Thymus (tissue), 11 donors: ENCODE data around the gene TPO. TPM values are rescaled to one million over a fixed set of nuclear protein-coding genes. Genes with fewer than 3 reads are reported as not detected.

Experiments used
- DNase-seq, 9 donors: peaks; one replicate each; pipeline ENCODE4 v3.0.0-alpha.2; 2013; ENCODE audit warnings: low spot score in 9 of 9, low read depth in 6 of 9, missing footprints in 1 of 9
- H3K27ac ChIP-seq, 2 donors: one replicate each; pipeline ENCODE4 v1.5.1; 2013; ENCODE audit warnings: control low read depth in 1 of 2, low read depth in 1 of 2, low read length in 1 of 2, mild to moderate bottlenecking in 1 of 2, moderate library complexity in 1 of 2
- H3K27me3 ChIP-seq, 2 donors: one replicate each; pipeline ENCODE4 v1.5.1; 2013; ENCODE audit warnings: low read length in 1 of 2; ENCODE audit not compliant: control insufficient read depth in 2 of 2, insufficient read depth in 1 of 2
- H3K36me3 ChIP-seq, 2 donors: one replicate each; pipeline ENCODE4 v1.5.1; 2013; ENCODE audit warnings: low read length in 1 of 2, mild to moderate bottlenecking in 1 of 2, moderate library complexity in 1 of 2; ENCODE audit not compliant: control insufficient read depth in 2 of 2, insufficient read depth in 2 of 2
- H3K4me1 ChIP-seq, 2 donors: one replicate each; pipeline ENCODE4 v1.5.1; 2013; ENCODE audit warnings: low read length in 2 of 2; ENCODE audit not compliant: control insufficient read depth in 2 of 2, insufficient read depth in 2 of 2
- H3K4me3 ChIP-seq, 2 donors: one replicate each; pipeline ENCODE4 v1.5.1; 2013; ENCODE audit warnings: low read length in 2 of 2, control low read depth in 1 of 2, mild to moderate bottlenecking in 1 of 2
- H3K9me3 ChIP-seq, 2 donors: one replicate each; pipeline ENCODE4 v1.5.1; 2013; ENCODE audit warnings: low read length in 1 of 2, mild to moderate bottlenecking in 1 of 2; ENCODE audit not compliant: control insufficient read depth in 2 of 2, insufficient read depth in 1 of 2
- WGBS: extraction: QIAGEN DNeasy Blood & Tissue Kit; methylation state at CpG from one replicate; pipeline ENCODE4 v1.1.7; 2013; 5-methylcytosine and 5-hydroxymethylcytosine counted together
- polyA plus RNA-seq: library from polyadenylated mRNA; stranded (reverse); fragments of 200-250 nt; gene quantifications from one replicate; pipeline ENCODE4 v1.2.3, GENCODE V29; 2013
- total RNA-seq: library from RNA; stranded (reverse); fragments of 120-200 nt; gene quantifications from one replicate; pipeline ENCODE4 v1.2.4, GENCODE V29; 2013
- donor health status: healthy.

Gene TPO
- total and polyA plus RNA-seq, 2 donors = 0.05 to 2.0 TPM

DNA sequence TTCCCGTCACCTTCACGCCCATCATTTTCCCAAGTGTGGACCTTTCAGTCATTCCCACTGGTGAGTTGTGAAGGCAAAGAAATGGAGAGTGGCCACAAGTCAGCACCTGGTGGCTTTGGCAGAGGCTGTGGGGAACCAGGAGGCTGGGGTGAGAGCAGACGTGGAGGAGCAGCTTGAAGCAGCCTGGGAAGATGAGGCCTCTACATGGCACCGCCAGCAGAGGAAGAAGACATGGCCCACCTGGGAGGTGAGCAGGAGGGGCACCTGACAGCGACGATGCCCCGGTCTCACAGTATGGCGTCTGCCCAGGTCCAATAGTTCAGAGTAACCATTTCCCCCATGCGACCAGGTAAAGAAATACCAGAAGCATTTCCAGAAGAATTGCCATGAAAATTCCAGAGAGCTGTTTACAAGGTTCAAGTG lies 69.0 kb downstream of the TPO start:
- Histone ChIP-seq H3K36me3 (no peaks in the 10 kb centered on the region), H3K27ac (no peak overlapping the region), H3K4me3 (no peak overlapping the region), H3K27me3 (peaks cover 0 to 5% of the 10 kb centered on the region in 2 donors), H3K4me1 (peaks cover 0 to 16% of the 10 kb centered on the region in 2 donors), H3K9me3 (no peaks in the 10 kb centered on the region)
- WGBS = 97% methylated on average over 9 of the region's 9 CpGs
- DNase-seq = no peak

DNA sequence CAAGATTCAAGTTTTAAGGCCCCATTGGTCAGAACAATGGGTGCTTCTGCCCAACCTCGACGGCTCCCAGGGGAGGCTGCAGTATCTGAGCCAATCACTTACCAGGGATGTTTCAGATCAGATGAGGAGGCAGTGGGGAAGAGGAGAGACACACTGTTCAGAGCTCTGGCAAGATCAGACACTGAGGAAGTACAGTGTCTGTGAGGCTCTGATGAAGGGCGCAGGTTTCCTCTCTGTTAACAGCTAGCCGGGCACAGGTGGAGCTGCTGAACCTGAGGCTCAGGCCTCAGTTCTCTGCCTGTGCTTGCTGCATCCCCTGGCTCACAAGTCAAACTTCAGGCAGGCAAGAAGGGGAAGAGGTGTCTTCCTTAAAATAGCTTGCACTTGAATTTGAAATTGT lies 69.7 kb downstream of the TPO start:
- H3K27ac ChIP-seq = no peak overlapping the region
- H3K27me3 ChIP-seq = no peaks in the 10 kb centered on the region
- H3K9me3 ChIP-seq = no peaks in the 10 kb centered on the region
- DNase-seq = peak in 3 of 9 donors; percentile 8 to 49 (median 26)
- H3K36me3 ChIP-seq = no peaks in the 10 kb centered on the region
- H3K4me3 ChIP-seq = no peak overlapping the region
- H3K4me1 ChIP-seq = peaks cover 0 to 16% of the 10 kb centered on the region in 2 donors
- 85% methylated on average over 4 of the region's 4 CpGs for WGBS

DNA sequence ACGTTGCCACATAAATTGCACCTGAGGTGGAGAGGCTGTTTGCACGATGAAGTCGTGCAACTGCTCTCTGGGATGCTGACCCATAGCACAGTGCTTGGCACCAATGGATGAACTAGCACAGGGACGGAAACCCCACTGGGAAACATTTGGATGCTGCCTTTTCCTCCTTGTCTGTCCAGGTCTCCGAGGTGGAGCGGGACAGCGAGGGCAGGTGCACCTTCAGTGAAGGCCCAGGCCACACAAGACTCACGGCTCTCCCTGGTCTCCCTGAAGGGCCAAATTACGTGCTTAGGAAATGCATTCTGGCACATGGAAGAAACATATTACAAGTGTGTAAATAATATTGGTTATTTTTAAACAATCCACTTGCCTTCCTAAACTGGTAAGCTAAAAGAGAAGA lies 70.3 kb downstream of the TPO start:
- DNase-seq = no peak
- H3K27me3 ChIP-seq = no peaks in the 10 kb centered on the region
- WGBS = 95% methylated on average over 9 of the region's 9 CpGs

DNA sequence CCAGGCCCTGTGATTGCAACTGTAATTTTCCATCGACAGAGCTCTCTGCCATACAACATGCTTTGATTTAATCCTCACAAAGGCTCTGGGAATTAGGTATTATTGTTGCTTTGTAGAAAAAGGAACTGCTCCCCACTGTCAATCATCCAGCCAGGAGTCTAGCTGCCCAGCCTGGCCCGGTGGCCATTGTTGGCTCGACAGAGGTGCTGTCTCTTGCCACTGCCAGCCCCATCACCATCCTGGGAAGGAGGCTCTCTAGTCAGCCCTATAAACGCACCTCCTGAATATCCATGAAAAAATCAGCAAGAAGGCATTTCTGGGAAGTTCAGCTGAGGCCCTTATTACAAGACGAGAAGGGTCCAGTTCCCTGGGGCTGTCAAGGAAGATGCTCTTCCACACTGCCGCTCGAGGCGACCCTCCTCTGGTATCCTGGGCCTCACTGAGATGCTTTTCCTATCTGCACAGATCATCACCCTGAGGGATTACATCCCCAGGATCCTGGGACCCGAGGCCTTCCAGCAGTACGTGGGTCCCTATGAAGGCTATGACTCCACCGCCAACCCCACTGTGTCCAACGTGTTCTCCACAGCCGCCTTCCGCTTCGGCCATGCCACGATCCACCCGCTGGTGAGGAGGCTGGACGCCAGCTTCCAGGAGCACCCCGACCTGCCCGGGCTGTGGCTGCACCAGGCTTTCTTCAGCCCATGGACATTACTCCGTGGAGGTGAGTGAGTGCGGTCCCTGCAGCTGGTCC lies 71.0 kb downstream of the TPO start:
- no peak for DNase-seq
- peaks cover 0 to 4% of the 10 kb centered on the region in 2 donors for H3K9me3 ChIP-seq
- 96% methylated on average over 22 of the region's 22 CpGs for WGBS
- no peak overlapping the region for H3K27ac ChIP-seq
- H3K4me1 ChIP-seq = peaks cover 0 to 16% of the 10 kb centered on the region in 2 donors
- no peaks in the 10 kb centered on the region for H3K36me3 ChIP-seq
- H3K4me3 ChIP-seq = no peak overlapping the region
- no peaks in the 10 kb centered on the region for H3K27me3 ChIP-seq

More for the DNA sequence above, 70.3 kb downstream of the TPO start:
- no peak overlapping the region for H3K4me3 ChIP-seq
- no peak overlapping the region for H3K27ac ChIP-seq
- no peaks in the 10 kb centered on the region for H3K36me3 ChIP-seq
- H3K9me3 ChIP-seq = no peaks in the 10 kb centered on the region
- H3K4me1 ChIP-seq = peaks cover 0 to 16% of the 10 kb centered on the region in 2 donors

DNA sequence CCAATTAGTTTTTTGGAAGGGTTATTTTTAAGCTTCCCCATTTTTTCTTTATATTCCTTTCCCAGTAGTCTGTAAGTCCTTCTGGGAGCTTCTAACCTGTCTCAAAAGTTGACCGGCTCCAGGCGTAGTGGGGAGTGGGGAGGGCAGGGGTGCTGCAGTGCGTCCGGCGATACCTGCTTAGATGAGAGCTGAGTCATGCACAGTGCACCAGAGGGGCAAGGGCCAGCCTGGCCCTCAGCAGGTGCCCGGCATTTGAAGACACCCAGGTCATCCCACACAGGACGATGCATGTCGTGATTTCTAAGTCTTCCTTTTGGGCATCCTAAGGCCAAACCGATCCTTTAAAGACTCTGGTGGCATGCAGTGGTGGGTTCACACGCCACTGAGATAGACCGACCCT lies 73.4 kb downstream of the TPO start:
- no peak for DNase-seq
- H3K9me3 ChIP-seq = peaks cover 0 to 4% of the 10 kb centered on the region in 2 donors
- H3K36me3 ChIP-seq = no peaks in the 10 kb centered on the region
- no peak overlapping the region for H3K27ac ChIP-seq
- H3K4me3 ChIP-seq = no peak overlapping the region
- 87% methylated on average over 11 of the region's 11 CpGs for WGBS
- no peaks in the 10 kb centered on the region for H3K27me3 ChIP-seq
- H3K4me1 ChIP-seq = peaks cover 0 to 19% of the 10 kb centered on the region in 2 donors

DNA sequence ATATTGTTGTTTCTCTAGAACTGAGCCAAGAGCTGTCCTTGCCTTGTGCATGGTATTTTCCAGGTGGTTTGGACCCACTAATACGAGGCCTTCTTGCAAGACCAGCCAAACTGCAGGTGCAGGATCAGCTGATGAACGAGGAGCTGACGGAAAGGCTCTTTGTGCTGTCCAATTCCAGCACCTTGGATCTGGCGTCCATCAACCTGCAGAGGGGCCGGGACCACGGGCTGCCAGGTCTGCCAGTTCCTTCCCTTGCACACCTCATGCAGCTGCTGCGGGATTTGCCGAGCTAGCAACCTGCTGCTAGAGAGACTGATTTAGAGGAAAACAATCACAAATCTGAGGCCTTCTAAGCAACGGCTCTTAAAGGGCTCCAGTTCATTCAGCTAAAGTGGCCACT lies 74.5 kb downstream of the TPO start:
- 90% methylated on average over 9 of the region's 9 CpGs for WGBS
- no peak for DNase-seq
- Histone ChIP-seq H3K36me3 (no peaks in the 10 kb centered on the region), H3K27me3 (no peaks in the 10 kb centered on the region), H3K4me1 (peaks cover 0 to 19% of the 10 kb centered on the region in 2 donors), H3K9me3 (peaks cover 0 to 4% of the 10 kb centered on the region in 2 donors), H3K4me3 (no peak overlapping the region), H3K27ac (no peak overlapping the region)

DNA sequence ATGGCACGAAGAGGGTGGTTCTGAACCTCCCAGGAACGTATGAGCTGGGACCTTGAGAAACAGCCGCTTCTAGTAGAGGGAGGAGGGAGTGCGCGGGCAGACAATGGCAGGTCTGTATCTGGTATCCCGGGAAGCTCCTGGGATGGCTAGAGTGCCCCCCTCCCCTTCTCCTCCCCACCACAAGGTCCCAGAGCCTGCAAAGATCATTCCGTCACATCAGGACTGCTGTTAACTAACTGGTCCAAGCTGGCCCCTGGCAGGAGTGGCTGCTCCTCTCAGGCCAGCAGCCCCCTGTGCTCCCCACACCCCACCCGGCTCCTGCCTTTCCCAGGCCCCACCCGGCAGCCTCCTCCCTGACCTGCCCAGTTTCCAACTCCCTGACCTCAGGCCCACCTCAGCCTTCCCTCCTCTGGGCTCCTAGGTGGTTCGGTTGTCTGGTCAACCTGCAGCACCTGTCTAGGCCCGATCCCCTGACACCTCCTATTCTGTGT lies 75.0 kb downstream of the TPO start:
- H3K9me3 ChIP-seq = peaks cover 0 to 4% of the 10 kb centered on the region in 2 donors
- no peak for DNase-seq
- no peaks in the 10 kb centered on the region for H3K36me3 ChIP-seq
- H3K4me3 ChIP-seq = no peak overlapping the region
- no peak overlapping the region for H3K27ac ChIP-seq
- H3K4me1 ChIP-seq = peaks cover 0 to 18% of the 10 kb centered on the region in 2 donors
- no peaks in the 10 kb centered on the region for H3K27me3 ChIP-seq
- 92% methylated on average over 11 of the region's 11 CpGs for WGBS

DNA sequence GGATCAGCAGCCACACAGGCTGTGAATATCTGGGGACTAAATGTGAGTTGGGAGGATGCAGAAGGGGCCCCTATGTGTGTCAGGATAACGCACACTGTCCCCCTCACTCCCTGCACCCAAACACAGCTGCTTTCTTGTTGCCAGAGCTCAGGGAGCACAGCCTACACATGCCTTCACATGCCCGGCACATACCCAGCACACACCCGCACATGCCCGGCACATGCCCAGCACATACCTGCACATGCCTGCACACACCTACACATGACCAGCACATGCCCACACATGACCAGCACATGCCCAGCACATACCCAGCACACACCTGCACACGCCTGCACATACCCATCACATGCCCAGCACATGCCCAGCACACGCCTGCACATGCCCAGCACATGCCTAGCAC lies 75.6 kb downstream of the TPO start:
- WGBS = 96% methylated on average over 6 of the region's 6 CpGs
- Histone ChIP-seq H3K4me1 (peaks cover 0 to 15% of the 10 kb centered on the region in 2 donors), H3K27me3 (no peaks in the 10 kb centered on the region), H3K36me3 (no peaks in the 10 kb centered on the region), H3K4me3 (no peak overlapping the region), H3K27ac (no peak overlapping the region), H3K9me3 (peaks cover 0 to 4% of the 10 kb centered on the region in 2 donors)
- no peak for DNase-seq

DNA sequence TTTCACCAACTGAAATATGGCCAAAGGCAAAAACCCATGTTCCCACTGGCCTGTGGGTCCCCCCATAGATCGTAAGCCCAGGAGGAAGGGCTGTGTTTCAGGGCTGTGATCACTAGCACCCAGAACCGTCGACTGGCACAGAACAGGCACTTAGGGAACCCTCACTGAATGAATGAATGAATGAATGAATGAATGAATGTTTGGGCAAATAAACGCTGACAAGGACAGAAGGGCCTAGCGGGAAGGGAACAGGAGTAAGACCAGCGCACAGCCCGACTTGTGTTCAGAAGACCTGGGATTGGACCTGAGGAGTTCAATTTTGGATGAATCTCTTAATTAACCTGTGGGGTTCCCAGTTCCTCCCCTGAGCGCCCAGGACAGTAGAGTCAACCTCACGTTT lies 76.2 kb downstream of the TPO start:
- Histone ChIP-seq H3K27ac (no peak overlapping the region), H3K27me3 (no peaks in the 10 kb centered on the region), H3K4me1 (peaks cover 0 to 16% of the 10 kb centered on the region in 2 donors), H3K9me3 (peaks cover 0 to 4% of the 10 kb centered on the region in 2 donors), H3K4me3 (no peak overlapping the region), H3K36me3 (no peaks in the 10 kb centered on the region)
- no peak for DNase-seq
- WGBS = over 99% methylated on average over 9 of the region's 9 CpGs
